ENCODE data around the gene PRPH. TPM values are rescaled to one million over a fixed set of nuclear protein-coding genes. Genes with fewer than 3 reads are reported as not detected.
"Not testable (repeated sequence)": the region's sequence is repeated elsewhere in the genome, so short reads cannot be mapped to it uniquely, and the experiment has no call there.

The PRPH gene
- total RNA-seq, result not detected
- under 1 TPM in 2 of 3 donors, not detected in 1; 0.06 to 0.20 TPM for polyA plus RNA-seq
- long read RNA-seq, donor 1, result 0 reads
- long read RNA-seq, donor 2, result 0 reads

GRCh38 chr12:49295082-49295936, at the start of gene PRPH:
Gene PRPH (plus strand): TSS chr12:49295147. CDS start chr12:49295201, 54 bp downstream.
- 26 to 41% (median 32%) methylated on average over 70 to 82 of the region's 82 CpGs for WGBS, 3 donors
- no peak within 1 kb of the TSS for H3K4me3 ChIP-seq
- no peaks in the 10 kb centered on the region for H3K36me3 ChIP-seq (ENCODE audit: insufficient read depth in 1 of 2, low read depth in 1 of 2)
- no peak for TF ChIP-seq CTCF (IDR thresholded peaks at IDR 0.05)
- no peak within 1 kb of the TSS for H3K27ac ChIP-seq
- DNase-seq, result no peak
- H3K4me1 ChIP-seq, result peaks cover 6% of the 10 kb centered on the region
- peaks cover 0 to 48% (median 34%) of the 10 kb centered on the region in 3 donors for H3K27me3 ChIP-seq (ENCODE audit: insufficient read depth in 3 of 3, low read length in 2 of 3)
- no peak for ATAC-seq
- intact Hi-C loops (cut with DNase I), result no loop called here
- no peaks in the 10 kb centered on the region for H3K9me3 ChIP-seq

- H3K9me3 ChIP-seq, result no peaks in the 10 kb centered on the region
- no peak overlapping the region for H3K27ac ChIP-seq
- 87 to 91% (median 88%) methylated on average over 5 of the region's 5 CpGs for WGBS, 3 donors
- intact Hi-C loops (cut with DNase I), result no loop called here
- no peaks in the 10 kb centered on the region for H3K27me3 ChIP-seq (ENCODE audit: insufficient read depth in 3 of 3, low read length in 2 of 3)
- H3K4me3 ChIP-seq, result no peak overlapping the region
- H3K36me3 ChIP-seq (ENCODE audit: insufficient read depth in 1 of 2, low read depth in 1 of 2), result no peaks in the 10 kb centered on the region
- ATAC-seq, result no peak
- no peak for TF ChIP-seq CTCF (IDR thresholded peaks at IDR 0.05)
- DNase-seq, result no peak
- no peaks in the 10 kb centered on the region for H3K4me1 ChIP-seq
These were observed 43.6 kb upstream of the PRPH start for GRCh38 chr12:49251357-49251756.

GRCh38 chr12:49253033-49253623, 41.8 kb upstream of the PRPH start:
- no peak for TF ChIP-seq CTCF (IDR thresholded peaks at IDR 0.05)
- no peak overlapping the region for H3K4me3 ChIP-seq
- WGBS, 3 donors, result 90 to 93% (median 91%) methylated on average over 11 of the region's 11 CpGs
- H3K27ac ChIP-seq, result no peak overlapping the region
- DNase-seq (no peak), ATAC-seq (no peak)
- no peaks in the 10 kb centered on the region for H3K9me3 ChIP-seq
- intact Hi-C loops (cut with DNase I), result no loop called here
- no peaks in the 10 kb centered on the region for H3K27me3 ChIP-seq (ENCODE audit: insufficient read depth in 3 of 3, low read length in 2 of 3)
- no peaks in the 10 kb centered on the region for H3K4me1 ChIP-seq
- no peaks in the 10 kb centered on the region for H3K36me3 ChIP-seq (ENCODE audit: insufficient read depth in 1 of 2, low read depth in 1 of 2)

DNA sequence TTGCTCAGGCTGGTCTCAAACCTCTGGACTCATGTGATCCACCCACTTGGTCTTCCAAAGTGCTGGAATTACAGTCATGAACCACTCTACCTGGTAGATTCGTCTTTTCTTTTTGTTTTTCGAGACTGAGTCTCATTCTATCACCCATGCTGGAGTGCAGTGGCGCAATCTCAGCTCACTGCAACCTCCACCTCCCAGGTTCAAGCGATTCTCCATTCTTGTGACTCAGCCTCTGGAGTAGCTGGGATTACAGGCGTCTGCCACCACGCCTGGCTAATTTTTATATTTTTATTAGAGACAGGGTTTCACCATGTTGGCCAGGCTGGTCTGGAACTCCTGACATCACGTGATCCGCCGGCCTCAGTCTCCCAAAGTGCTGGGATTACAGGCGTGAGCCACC, 39.5 kb upstream of the PRPH start:
- H3K9me3 ChIP-seq; intact Hi-C loops (cut with DNase I); H3K27ac ChIP-seq: not testable (repeated sequence)

DNA sequence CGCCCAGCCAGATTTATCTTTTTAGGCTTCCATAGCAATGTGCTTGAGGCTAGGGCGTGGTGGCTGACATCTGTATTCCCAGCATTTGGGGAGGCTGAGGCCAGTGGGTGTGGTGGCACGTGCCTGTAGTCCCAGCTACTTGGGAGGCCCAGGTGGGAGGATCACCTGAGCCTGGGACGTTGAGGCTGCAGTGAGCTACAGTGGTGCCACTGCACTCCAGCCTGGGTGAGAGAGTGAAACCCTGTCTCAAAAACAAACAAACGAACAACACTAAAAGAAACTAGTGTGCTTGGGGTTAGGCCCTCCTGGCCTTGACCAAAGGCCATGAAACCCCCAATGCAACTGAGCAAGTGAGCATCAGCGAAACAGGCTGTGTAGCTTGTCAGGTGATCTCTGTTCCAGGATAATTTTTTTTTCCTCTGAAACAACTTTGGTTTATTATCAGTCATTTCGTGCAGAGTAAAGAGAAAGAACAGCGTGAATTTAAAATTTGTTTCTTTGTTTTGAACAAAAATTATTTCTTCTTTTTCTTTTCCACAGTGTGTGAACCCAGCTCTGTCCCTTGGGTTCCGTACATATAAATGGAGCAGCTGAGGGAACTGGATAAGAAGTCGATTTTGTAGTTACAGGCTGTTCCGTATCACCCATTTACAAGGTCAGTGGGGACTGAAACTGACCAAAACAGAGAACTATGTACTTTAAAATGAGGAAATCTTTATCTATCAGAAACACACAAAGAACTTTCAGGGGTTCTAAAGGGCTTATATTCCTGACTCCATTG, 38.9 kb upstream of the PRPH start:
- 86 to 88% (median 87%) methylated on average over 11 of the region's 11 CpGs for WGBS, 3 donors
- no peak overlapping the region for H3K4me3 ChIP-seq
- H3K27ac ChIP-seq, result no peak overlapping the region
- ATAC-seq (no peak), DNase-seq (no peak)
- H3K9me3 ChIP-seq, result no peaks in the 10 kb centered on the region
- no peaks in the 10 kb centered on the region for H3K4me1 ChIP-seq
- no peaks in the 10 kb centered on the region for H3K27me3 ChIP-seq (ENCODE audit: insufficient read depth in 3 of 3, low read length in 2 of 3)
- intact Hi-C loops (cut with DNase I), result no loop called here
- no peaks in the 10 kb centered on the region for H3K36me3 ChIP-seq (ENCODE audit: insufficient read depth in 1 of 2, low read depth in 1 of 2)
- no peak for TF ChIP-seq CTCF (IDR thresholded peaks at IDR 0.05)

More for the DNA sequence above, 39.5 kb upstream of the PRPH start:
- H3K27me3 ChIP-seq (ENCODE audit: insufficient read depth in 3 of 3, low read length in 2 of 3); H3K4me1 ChIP-seq; DNase-seq; H3K36me3 ChIP-seq (ENCODE audit: insufficient read depth in 1 of 2, low read depth in 1 of 2); H3K4me3 ChIP-seq; ATAC-seq: not testable (repeated sequence)
- 93 to 97% (median 94%) methylated on average over 10 of the region's 10 CpGs for WGBS, 3 donors

GRCh38 chr12:49257508-49258184, 37.3 kb upstream of the PRPH start:
- ATAC-seq; intact Hi-C loops (cut with DNase I); H3K27me3 ChIP-seq (ENCODE audit: insufficient read depth in 3 of 3, low read length in 2 of 3); DNase-seq; H3K27ac ChIP-seq; H3K36me3 ChIP-seq (ENCODE audit: insufficient read depth in 1 of 2, low read depth in 1 of 2); H3K4me1 ChIP-seq; H3K9me3 ChIP-seq; H3K4me3 ChIP-seq: not testable (repeated sequence)
- WGBS, 3 donors, result 93 to 95% (median 94%) methylated on average over 10 of the region's 10 CpGs

All from psoas muscle (tissue), 8 donors.